Stimulated activated CD8-positive, alpha-beta memory T cell treated with anti-CD3 and anti-CD28 coated beads, Interleukin-7, amount 100 ng/mL, for 24 hours (primary cell): ENCODE measurements around the gene ABCC4.
"Not testable (repeated sequence)": the region's sequence is repeated elsewhere in the genome, so short reads cannot be mapped to it uniquely, and the experiment has no call there.

Experiments
- DNase-seq: peaks from one replicate; pipeline ENCODE4 v3.0.0-alpha.2; 2020; ENCODE audit warnings: low read depth

The ABCC4 gene

GRCh38 chr13:95298971-95299621, 2.2 kb downstream of the ABCC4 start:
- no peak for DNase-seq

GRCh38 chr13:95298169-95298965, 2.9 kb downstream of the ABCC4 start:
- DNase-seq, result no peak

GRCh38 chr13:95296326-95296925, 4.8 kb downstream of the ABCC4 start:
- DNase-seq, result no peak

GRCh38 chr13:95295026-95295425, 6.2 kb downstream of the ABCC4 start:
- DNase-seq, result no peak

- no peak for DNase-seq
Measured at GRCh38 chr13:95292622-95293021, 8.6 kb downstream of the ABCC4 start.

GRCh38 chr13:95289901-95290300, 11.3 kb downstream of the ABCC4 start:
- not testable (repeated sequence) for DNase-seq

- DNase-seq, result no peak
Measured at GRCh38 chr13:95289020-95289444, 12.2 kb downstream of the ABCC4 start.

GRCh38 chr13:95284436-95284835, 16.8 kb downstream of the ABCC4 start:
- DNase-seq, result no peak

- DNase-seq, result no peak
Measured at GRCh38 chr13:95279016-95279415, 22.2 kb downstream of the ABCC4 start.

- no peak for DNase-seq
Measured at GRCh38 chr13:95276037-95276505, 25.2 kb downstream of the ABCC4 start.

- DNase-seq, result no peak
Measured at GRCh38 chr13:95275322-95276036, 25.8 kb downstream of the ABCC4 start.

GRCh38 chr13:95273592-95274132, 27.6 kb downstream of the ABCC4 start:
- DNase-seq, result not testable (repeated sequence)

- DNase-seq, result not testable (repeated sequence)
Measured at GRCh38 chr13:95272076-95272475, 29.2 kb downstream of the ABCC4 start.

GRCh38 chr13:95269756-95270155, 31.5 kb downstream of the ABCC4 start:
- DNase-seq, result no peak

- not testable (repeated sequence) for DNase-seq
Measured at GRCh38 chr13:95268343-95269065, 32.7 kb downstream of the ABCC4 start.

GRCh38 chr13:95267662-95268342, 33.4 kb downstream of the ABCC4 start:
- DNase-seq, result no peak

GRCh38 chr13:95264225-95264624, 37.0 kb downstream of the ABCC4 start:
- DNase-seq, result no peak

GRCh38 chr13:95262837-95263384, 38.3 kb downstream of the ABCC4 start:
- DNase-seq, result no peak

- no peak for DNase-seq
Measured at GRCh38 chr13:95261956-95262355, 39.3 kb downstream of the ABCC4 start.

GRCh38 chr13:95260031-95260525, 41.2 kb downstream of the ABCC4 start:
- DNase-seq, result no peak
